ENCODE data around the gene GUSB. TPM values are rescaled to one million over a fixed set of nuclear protein-coding genes. Genes with fewer than 3 reads are reported as not detected.
A peak's percentile ranks its signal among the peaks of the same experiment; 100 is the strongest.

Gene GUSB
- total and polyA plus RNA-seq, 10 donors = 41.4 to 93.0 (median 61.9) TPM

GRCh38 chr7:65975814-65976445 lies 6.1 kb downstream of the GUSB start:
- 94 to 97% (median 96%) methylated on average over 11 of the region's 11 CpGs for WGBS, 5 donors
- H3K36me3 ChIP-seq = peaks cover 0 to 94% (median 73%) of the 10 kb centered on the region in 6 donors

GRCh38 chr7:65974876-65975275 lies 7.1 kb downstream of the GUSB start:
- Histone ChIP-seq H3K4me3 (no peak overlapping the region), H3K27ac (no peak overlapping the region), H3K9me3 (no peaks in the 10 kb centered on the region), H3K4me1 (peaks cover 0 to 9% (median 4%) of the 10 kb centered on the region in 6 donors), H3K27me3 (replicated peaks in 1 of 7) (no peaks in the 10 kb centered on the region), H3K36me3 (peaks cover 0 to 100% (median 82%) of the 10 kb centered on the region in 6 donors)
- intact Hi-C loops (cut with DNase I; ENCODE audit: low total_unique reads) = no loop called here
- DNase-seq = no peak
- no peak for TF ChIP-seq CTCF (IDR thresholded peaks at IDR 0.05 in 8 of 11, conservative IDR thresholded peaks at IDR 0.05 in 3 of 11)
- peak in 1 of 3 donors; percentile 12 for TF ChIP-seq POLR2AphosphoS5 (IDR thresholded peaks at IDR 0.05)
- WGBS, 5 donors = 84 to 100% (median 88%) methylated on average over 2 to 9 of the region's 9 CpGs

More at GRCh38 chr7:65975814-65976445, 6.1 kb downstream of the GUSB start:
- TF ChIP-seq POLR2AphosphoS5 (IDR thresholded peaks at IDR 0.05) = no peak
- TF ChIP-seq CTCF (IDR thresholded peaks at IDR 0.05 in 8 of 11, conservative IDR thresholded peaks at IDR 0.05 in 3 of 11) = no peak
- no peak for TF ChIP-seq POLR2A (IDR thresholded peaks at IDR 0.05)
- no peaks in the 10 kb centered on the region for H3K27me3 ChIP-seq (replicated peaks in 1 of 7)
- intact Hi-C loops (cut with DNase I; ENCODE audit: low total_unique reads) = no loop called here
- peaks cover 7 to 20% (median 14%) of the 10 kb centered on the region in 6 donors for H3K4me1 ChIP-seq
- H3K27ac ChIP-seq = no peak overlapping the region
- peak; percentile 35 for DNase-seq
- H3K9me3 ChIP-seq = no peaks in the 10 kb centered on the region
- H3K4me3 ChIP-seq = no peak overlapping the region

- H3K27me3 ChIP-seq (replicated peaks in 1 of 7) = no peaks in the 10 kb centered on the region
- intact Hi-C loops (cut with DNase I; ENCODE audit: low total_unique reads) = no loop called here
- H3K36me3 ChIP-seq = peaks cover 0 to 100% (median 83%) of the 10 kb centered on the region in 6 donors
- DNase-seq = peak; percentile 68
- no peak overlapping the region for H3K4me3 ChIP-seq
- peaks cover 0 to 4% (median 0%) of the 10 kb centered on the region in 6 donors for H3K4me1 ChIP-seq
- no peaks in the 10 kb centered on the region for H3K9me3 ChIP-seq
- TF ChIP-seq POLR2AphosphoS5 (IDR thresholded peaks at IDR 0.05) (peak in 2 of 3 donors; percentile 33 to 54), CTCF (IDR thresholded peaks at IDR 0.05 in 8 of 11, conservative IDR thresholded peaks at IDR 0.05 in 3 of 11) (no peak)
- 87 to 92% (median 91%) methylated on average over 20 to 29 of the region's 29 CpGs for WGBS, 5 donors
- H3K27ac ChIP-seq = no peak overlapping the region
Measured at GRCh38 chr7:65974191-65974801, 7.7 kb downstream of the GUSB start.

- H3K4me1 ChIP-seq = no peaks in the 10 kb centered on the region
- WGBS, 5 donors = 95 to 97% (median 96%) methylated on average over 12 to 13 of the region's 13 CpGs
- peak; percentile 34 for DNase-seq
Measured at GRCh38 chr7:65972976-65973375, 9.0 kb downstream of the GUSB start.

More at GRCh38 chr7:65972976-65973375, 9.0 kb downstream of the GUSB start:
- peaks cover 0 to 100% (median 88%) of the 10 kb centered on the region in 6 donors for H3K36me3 ChIP-seq
- TF ChIP-seq POLR2A (IDR thresholded peaks at IDR 0.05) (no peak), POLR2AphosphoS5 (IDR thresholded peaks at IDR 0.05) (no peak), CTCF (IDR thresholded peaks at IDR 0.05 in 8 of 11, conservative IDR thresholded peaks at IDR 0.05 in 3 of 11) (no peak)
- H3K27ac ChIP-seq = no peak overlapping the region
- H3K9me3 ChIP-seq = no peaks in the 10 kb centered on the region
- H3K27me3 ChIP-seq (replicated peaks in 1 of 7) = no peaks in the 10 kb centered on the region
- H3K4me3 ChIP-seq = no peak overlapping the region
- intact Hi-C loops (cut with DNase I; ENCODE audit: low total_unique reads) = no loop called here
